IMR-90 (cell line): ENCODE data around the gene KLKB1. TPM values are rescaled to one million over a fixed set of nuclear protein-coding genes. Genes with fewer than 3 reads are reported as not detected.

Experiments
- ATAC-seq: fragments of 200-7000 bp; cut with Tn5 transposase; 2 replicates; pipeline ENCODE4 v1.9.1; 2020; ENCODE audit warnings: low read depth, mild to moderate bottlenecking, moderate library complexity
- BruUV-seq: library from RNA; stranded (reverse); fragments of 400-500 nt; replicated peaks from 2 replicates; lab custom pipeline; 2021; lab: Mats Ljungman, UMichigan
- CTCF ChIA-PET: fragments of 300-600 bp; formaldehyde crosslinking; extraction: SDS; loops from one replicate; lab custom pipeline; 2021; ENCODE audit warnings: antibody characterized with exemption; lab: Yijun Ruan, JAX
- POLR2A ChIA-PET: fragments of 300-600 bp; sonication (Branson Sonifier 250); formaldehyde crosslinking; loops from one replicate; lab custom pipeline; 2022; ENCODE audit warnings: antibody characterized with exemption; ENCODE audit not compliant: unreplicated experiment; lab: Charles Lee
- DNase-seq: peaks from one replicate; pipeline ENCODE4 v3.0.0; 2013
- H2AFZ ChIP-seq: replicated peaks from 2 replicates; pipeline ENCODE3; 2013; ENCODE audit warnings: low read length, mild to moderate bottlenecking; ENCODE audit not compliant: poor library complexity
- H2AK5ac ChIP-seq: 2 replicates; pipeline ENCODE4 v1.6.1; 2013; ENCODE audit warnings: low read depth, low read length, inconsistent platforms
- H2AK9ac ChIP-seq: replicated peaks from 2 replicates; pipeline ENCODE3; 2013; ENCODE audit warnings: mild to moderate bottlenecking, low read depth, low read length, moderate library complexity; ENCODE audit not compliant: poor library complexity
- H2BK120ac ChIP-seq: 2 replicates; pipeline ENCODE4 v1.6.1; 2013; ENCODE audit warnings: low read depth, low read length, inconsistent platforms
- H2BK15ac ChIP-seq: 3 replicates; pipeline ENCODE4 v1.6.1; 2013; ENCODE audit warnings: low read depth, low read length, inconsistent platforms
- H2BK20ac ChIP-seq: 2 replicates; pipeline ENCODE4 v1.6.1; 2013; ENCODE audit warnings: low read depth, mild to moderate bottlenecking, inconsistent platforms, low read length, moderate library complexity
- H2BK5ac ChIP-seq: 2 replicates; pipeline ENCODE4 v1.6.1; 2013; ENCODE audit warnings: mild to moderate bottlenecking, low read depth, low read length, inconsistent platforms; ENCODE audit not compliant: poor library complexity, severe bottlenecking
- H3K14ac ChIP-seq: replicated peaks from 2 replicates; pipeline ENCODE4 v1.6.1; 2013; ENCODE audit warnings: low read depth, low read length, inconsistent platforms
- H3K18ac ChIP-seq: 2 replicates; pipeline ENCODE4 v1.6.1; 2013; ENCODE audit warnings: low read depth, low read length, control low read depth
- H3K23ac ChIP-seq: 2 replicates; pipeline ENCODE4 v1.6.1; 2013; ENCODE audit warnings: low read depth, low read length, inconsistent platforms
- H3K27ac ChIP-seq: 2 replicates; pipeline ENCODE4 v1.5.1; 2013; ENCODE audit warnings: mild to moderate bottlenecking, control low read depth, low read length; ENCODE audit not compliant: insufficient read depth
- H3K27me3 ChIP-seq: 2 replicates; pipeline ENCODE4 v1.6.1; 2013; ENCODE audit warnings: low read length; ENCODE audit not compliant: control insufficient read depth, insufficient read depth
- H3K36me3 ChIP-seq: 2 replicates; pipeline ENCODE4 v1.6.1; 2013; ENCODE audit warnings: low read length, mixed read lengths; ENCODE audit not compliant: control insufficient read depth, insufficient read depth
- H3K4ac ChIP-seq: 2 replicates; pipeline ENCODE4 v1.6.1; 2013; ENCODE audit warnings: low read depth, low read length, inconsistent platforms
- H3K4me1 ChIP-seq: 2 replicates; pipeline ENCODE4 v1.6.1; 2013; ENCODE audit warnings: low read length, mixed read lengths; ENCODE audit not compliant: control insufficient read depth, insufficient read depth
- H3K4me2 ChIP-seq: 2 replicates; pipeline ENCODE4 v1.6.1; 2013; ENCODE audit warnings: low read depth, mild to moderate bottlenecking, control low read depth, low read length, moderate library complexity
- H3K4me3 ChIP-seq: 2 replicates; pipeline ENCODE4 v1.5.1; 2013; ENCODE audit warnings: low read depth, mild to moderate bottlenecking, control low read depth, low read length, moderate library complexity; ENCODE audit not compliant: insufficient read depth
- H3K56ac ChIP-seq: 2 replicates; pipeline ENCODE4 v1.6.1; 2013; ENCODE audit warnings: low read length, inconsistent platforms; ENCODE audit not compliant: insufficient read depth; ENCODE audit errors: extremely low read depth
- H3K79me1 ChIP-seq, 2 experiments: 2 replicates each; pipeline ENCODE4 v1.6.1; 2013; ENCODE audit warnings: low read length in 2 of 2, inconsistent platforms in 1 of 2, low read depth in 1 of 2
- H3K9ac ChIP-seq: 2 replicates; pipeline ENCODE4 v1.6.1; 2013; ENCODE audit warnings: low read depth, low read length, control low read depth
- H3K9me1 ChIP-seq: 2 replicates; pipeline ENCODE4 v1.6.1; 2013; ENCODE audit warnings: low read length, inconsistent platforms; ENCODE audit not compliant: insufficient read depth
- H3K9me3 ChIP-seq: 2 replicates; pipeline ENCODE4 v1.6.1; 2013; ENCODE audit warnings: low read length; ENCODE audit not compliant: control insufficient read depth, insufficient read depth
- H4K20me1 ChIP-seq: 2 replicates; pipeline ENCODE4 v1.6.1; 2013; ENCODE audit warnings: low read length, inconsistent platforms; ENCODE audit not compliant: insufficient read depth
- H4K5ac ChIP-seq: 2 replicates; pipeline ENCODE4 v1.6.1; 2013; ENCODE audit warnings: mild to moderate bottlenecking, low read depth, low read length, control low read depth
- H4K8ac ChIP-seq, 2 experiments: 2 replicates each; pipeline ENCODE4 v1.6.1; 2013; ENCODE audit warnings: low read depth in 2 of 2, low read length in 2 of 2, control low read depth in 1 of 2, inconsistent platforms in 1 of 2
- H4K91ac ChIP-seq: 2 replicates; pipeline ENCODE4 v1.6.1; 2013; ENCODE audit warnings: low read depth, low read length, inconsistent platforms; ENCODE audit not compliant: insufficient read depth
- CHD1 ChIP-seq: IDR thresholded peaks from 2 replicates; pipeline ENCODE4 v1.6.1; 2012; ENCODE audit warnings: low read depth, low read length, improper control_type of control experiment
- MAZ ChIP-seq: IDR thresholded peaks from 2 replicates; pipeline ENCODE4 v1.6.1; 2012; ENCODE audit warnings: low read depth, mild to moderate bottlenecking, low read length, improper control_type of control experiment, moderate library complexity, borderline replicate concordance
- WGBS, 2 experiments: methylation state at CpG; one replicate each; pipeline versions ENCODE4 v1.1.5 to v1.1.7; 2013; ENCODE audit warnings: missing lambda C conversion rate in 2 of 2; ENCODE audit not compliant: insufficient read length in 1 of 2; ENCODE audit errors: extremely low coverage in 2 of 2; 5-methylcytosine and 5-hydroxymethylcytosine counted together
- dilution Hi-C: fragments of 300-500 bp; cut with HindIII; formaldehyde crosslinking; loops from one replicate; pipeline ENCODE4 v1.14.3; 2018; ENCODE audit warnings: low sequenced_read_pairs; ENCODE audit not compliant: unreplicated experiment
- in situ Hi-C: fragments of 300-500 bp; cut with MboI; formaldehyde crosslinking; loops from 3 replicates; pipeline ENCODE4 v1.14.3; 2019; ENCODE audit warnings: low sequenced_read_pairs, inconsistent platforms, mixed read lengths
- intact Hi-C: fragments of 100-400 bp; cut with micrococcal nuclease; formaldehyde crosslinking; loops from 2 replicates; pipeline ENCODE4 v1.10.0; 2022
- polyA plus RNA-seq, 3 experiments: library from polyadenylated mRNA; depleted of rRNA; stranded (reverse); fragments of >200 nt; gene quantifications; 2 replicates each; pipeline ENCODE4 v1.2.3, GENCODE V29; 2012; ENCODE audit warnings: low replicate concordance in 1 of 3
- total RNA-seq: library from RNA; depleted of rRNA; stranded (reverse); fragments of >200 nt; gene quantifications from 2 replicates; pipeline ENCODE4 v1.2.3, GENCODE V29; 2012

Gene KLKB1
- total and polyA plus RNA-seq, 2 of the 4 experiments (the other 2 are of a cell fraction), result 0.03 TPM; not detected in 1

GRCh38 chr4:186217733-186218293, 9.5 kb upstream of the KLKB1 start:
- intact Hi-C loops (no loop called here), dilution Hi-C loops (no loop called here), in situ Hi-C loops (no loop called here)
- H3K14ac ChIP-seq, result no peak overlapping the region
- no peak overlapping the region for H2BK20ac ChIP-seq
- H4K20me1 ChIP-seq, result no peaks in the 10 kb centered on the region
- no peaks in the 10 kb centered on the region for H3K9me3 ChIP-seq
- no CpG with 5 or more reads among the region's 1 CpG for WGBS, 2 experiments
- CTCF ChIA-PET, result no interaction called here
- no peak overlapping the region for H4K91ac ChIP-seq
- H2BK5ac ChIP-seq, result no peak overlapping the region
- no peak overlapping the region for H3K27ac ChIP-seq
- no peak overlapping the region for H2AFZ ChIP-seq
- no peaks in the 10 kb centered on the region for H3K27me3 ChIP-seq
- no peaks in the 10 kb centered on the region for H3K36me3 ChIP-seq
- H2AK9ac ChIP-seq, result no peak overlapping the region
- no TSS peak for BruUV-seq
- H3K56ac ChIP-seq, result no peak overlapping the region
- no peak overlapping the region for H2BK120ac ChIP-seq
- no peak overlapping the region for H3K4me3 ChIP-seq
- no peak overlapping the region for H3K9ac ChIP-seq
- no peak overlapping the region for H4K5ac ChIP-seq
- no peak overlapping the region for H3K23ac ChIP-seq
- no peak overlapping the region for H3K4ac ChIP-seq
- DNase-seq (no peak), ATAC-seq (no peak)
- TF ChIP-seq CHD1 (no peak), MAZ (no peak)
- no peak overlapping the region for H4K8ac ChIP-seq
- H3K4me2 ChIP-seq, result no peak overlapping the region
- H3K18ac ChIP-seq, result no peak overlapping the region
- H2AK5ac ChIP-seq, result no peak overlapping the region
- no peaks in the 10 kb centered on the region for H3K4me1 ChIP-seq
- no peaks in the 10 kb centered on the region for H3K9me1 ChIP-seq
- H2BK15ac ChIP-seq, result no peak overlapping the region
- POLR2A ChIA-PET, result no interaction called here
- no peaks in the 10 kb centered on the region for H3K79me1 ChIP-seq
